Fibroblast of lung (primary cell): ENCODE results near the gene HCN2.

Source experiments
- CTCF ChIP-seq, 2 donors: IDR thresholded peaks in 1 of 2; conservative IDR thresholded peaks in 1 of 2; 1 replicate in 1 of 2; 2 replicates in 1 of 2; pipeline ENCODE4 v1.5.1; 2011 to 2012; ENCODE audit warnings: low read length in 2 of 2, control low read depth in 1 of 2, inconsistent platforms in 1 of 2, low read depth in 1 of 2, mild to moderate bottlenecking in 1 of 2
- EZH2 ChIP-seq: IDR thresholded peaks from 2 replicates; pipeline ENCODE4 v1.5.1; 2012; ENCODE audit warnings: low read length, control low read depth, mild to moderate bottlenecking; ENCODE audit errors: missing control alignments

- TF ChIP-seq CTCF (conservative IDR thresholded peaks at IDR 0.05 in 1 of 2, IDR thresholded peaks at IDR 0.05 in 1 of 2; ENCODE audit: low read depth in 1 of 2, low read length in 2 of 2) (no peak), EZH2 (no peak)
These were observed 3.8 kb downstream of the HCN2 start for GRCh38 chr19:593505-593904.
